Measurements from ENCODE around the gene RPL18.
A peak's percentile ranks its signal among the peaks of the same experiment; 100 is the strongest.

RPL18 gene

GRCh38 chr19:48654299-48655059 is 35.5 kb upstream of the RPL18 start:
- DNase-seq (ENCODE audit: low spot score) = no peak
- no peak for TF ChIP-seq CTCF (conservative IDR thresholded peaks at IDR 0.05; ENCODE audit: low read depth)
- ChIA-PET CTCF (no interaction called here), POLR2A (ENCODE audit: low non-redundant PET) (no interaction called here)
- H3K27ac ChIP-seq = peak overlapping the region; percentile 43

GRCh38 chr19:48651683-48652048 is 32.7 kb upstream of the RPL18 start:
- H3K27ac ChIP-seq = peak overlapping the region; percentile 15

GRCh38 chr19:48650974-48651682 is 32.1 kb upstream of the RPL18 start:
- CTCF ChIA-PET = interaction anchor here (0.6 to 0.7 kb wide), 2 partner anchors 13 to 194 kb away, joined by 3 read pairs; no protein-coding TSS in a partner anchor
- H3K27ac ChIP-seq = peak overlapping the region; percentile 15
- POLR2A ChIA-PET (ENCODE audit: low non-redundant PET) = no interaction called here
- DNase-seq (ENCODE audit: low spot score) = no peak
- no peak for TF ChIP-seq CTCF (conservative IDR thresholded peaks at IDR 0.05; ENCODE audit: low read depth)

More at GRCh38 chr19:48651683-48652048, 32.7 kb upstream of the RPL18 start:
- ChIA-PET POLR2A (ENCODE audit: low non-redundant PET) (no interaction called here), CTCF (interaction anchor here (0.7 kb wide), 1 partner anchor 194 kb away, joined by 3 read pairs; no protein-coding TSS in a partner anchor)
- no peak for DNase-seq (ENCODE audit: low spot score)
- TF ChIP-seq CTCF (conservative IDR thresholded peaks at IDR 0.05; ENCODE audit: low read depth) = no peak

GRCh38 chr19:48648134-48648533 is 29.2 kb upstream of the RPL18 start:
- no peak for DNase-seq (ENCODE audit: low spot score)
- POLR2A ChIA-PET (ENCODE audit: low non-redundant PET) = no interaction called here
- TF ChIP-seq CTCF (conservative IDR thresholded peaks at IDR 0.05; ENCODE audit: low read depth) = no peak
- H3K27ac ChIP-seq = peak overlapping the region; percentile 83
- CTCF ChIA-PET = no interaction called here

GRCh38 chr19:48646722-48647216 is 27.8 kb upstream of the RPL18 start:
- no peak; the same call in 1 of the 2 replicates for TF ChIP-seq CTCF (conservative IDR thresholded peaks at IDR 0.05; ENCODE audit: low read depth)
- CTCF ChIA-PET = interaction anchor here (0.7 kb wide), 1 partner anchor 189 kb away, joined by 3 read pairs; the partner anchor contains the start of gene HSD17B14
- peak overlapping the region; percentile 83 for H3K27ac ChIP-seq
- POLR2A ChIA-PET (ENCODE audit: low non-redundant PET) = no interaction called here
- DNase-seq (ENCODE audit: low spot score) = no peak

GRCh38 chr19:48646001-48646721 is 27.2 kb upstream of the RPL18 start, which contains the start of gene CA11:
CA11 (minus strand) TSS chr19:48646187; CDS start chr19:48645632, 555 bp downstream.
- POLR2A ChIA-PET (ENCODE audit: low non-redundant PET) = interaction anchor here (0.7 kb wide), 1 partner anchor 74 kb away, joined by 3 read pairs; no protein-coding TSS in a partner anchor
- peak; percentile 88 for DNase-seq (ENCODE audit: low spot score)
- TF ChIP-seq CTCF (conservative IDR thresholded peaks at IDR 0.05; ENCODE audit: low read depth) = peak; percentile 88
- CTCF ChIA-PET = interaction anchor here (0.6 to 1.4 kb wide), 7 partner anchors 24 to 207 kb away, joined by 3 to 8 read pairs (median 4); partner anchors contain the start of gene HSD17B14
- H3K27ac ChIP-seq = peak within 1 kb of the TSS; percentile 83

Data from RWPE1 (cell line).